ENCODE measurements around the gene WFIKKN2. TPM values are rescaled to one million over a fixed set of nuclear protein-coding genes. Genes with fewer than 3 reads are reported as not detected.

WFIKKN2 gene
- total RNA-seq, 2 donors from 2014 or later = 0.06 to 0.08 TPM

GRCh38 chr17:50884439-50885311 lies 49.3 kb downstream of the WFIKKN2 start:
- ATAC-seq (peak; percentile 95), DNase-seq (peak; percentile 38 to 64)
- intact Hi-C loops (cut with DNase I, micrococcal nuclease) = no loop called here

GRCh38 chr17:50887705-50888245 lies 52.4 kb downstream of the WFIKKN2 start:
- ATAC-seq (no peak), DNase-seq (no peak)
- intact Hi-C loops (cut with DNase I, micrococcal nuclease) = no loop called here

- peak; percentile 24 for ATAC-seq
- intact Hi-C loops (cut with DNase I, micrococcal nuclease) = no loop called here
- DNase-seq = no peak
These were observed 54.2 kb downstream of the WFIKKN2 start for GRCh38 chr17:50889528-50890118.

GRCh38 chr17:50890675-50891516 lies 55.5 kb downstream of the WFIKKN2 start:
- intact Hi-C loops (cut with DNase I, micrococcal nuclease) = no loop called here
- DNase-seq (no peak), ATAC-seq (peak; percentile 33)

- intact Hi-C loops (cut with DNase I, micrococcal nuclease) = no loop called here
- no peak for ATAC-seq
- DNase-seq = no peak
These were observed 56.2 kb downstream of the WFIKKN2 start for GRCh38 chr17:50891577-50891989.

Other genes with a start within 250 kb of the WFIKKN2 start
- 100 to 1,000 TPM; 251 to 373 TPM for gene ABCC3, start 200.7 kb upstream of the WFIKKN2 start, total RNA-seq
- gene ANKRD40, start 127.7 kb upstream of the WFIKKN2 start, total RNA-seq = 10 to 100 TPM; 23.9 to 28.8 TPM
- 100 to 1,000 TPM in 1 of 2 donors, 10 to 100 TPM in 1; 90.0 to 110 TPM for gene LUC7L3, start 116.0 kb upstream of the WFIKKN2 start, total RNA-seq
- gene ANKRD40CL, start 68.1 kb upstream of the WFIKKN2 start, total RNA-seq = 10 to 100 TPM; 63.4 to 75.8 TPM
- gene TOB1, start 30.8 kb downstream of the WFIKKN2 start, total RNA-seq = 100 to 1,000 TPM; 138 to 175 TPM